Bronchial epithelial cell (primary cell): Measurements from ENCODE around the gene SEPTIN2. TPM values are rescaled to one million over a fixed set of nuclear protein-coding genes. Genes with fewer than 3 reads are reported as not detected.

Source experiments
- DNase-seq: peaks from one replicate; pipeline ENCODE4 v3.0.0-alpha.2; 2010; ENCODE audit warnings: low read depth
- FAIRE-seq: peaks from 2 replicates; lab custom pipeline; 2011; peaks lifted over from hg19 to GRCh38; lab: Jason Lieb, UNC
- H3K27me3 ChIP-seq: 2 replicates; pipeline ENCODE4 v1.5.1; 2011; ENCODE audit warnings: low read length; ENCODE audit not compliant: control insufficient read depth, insufficient read depth
- H3K36me3 ChIP-seq: 2 replicates; pipeline ENCODE4 v1.5.1; 2011; ENCODE audit warnings: low read length; ENCODE audit not compliant: control insufficient read depth, insufficient read depth
- H3K4me3 ChIP-seq: 2 replicates; pipeline ENCODE4 v1.5.1; 2011; ENCODE audit warnings: mild to moderate bottlenecking, low read depth, low read length, control low read depth
- total RNA-seq: library from RNA; depleted of rRNA; stranded (reverse); fragments of >200 nt; gene quantifications from 2 replicates; pipeline ENCODE4 v1.2.1, GENCODE V29; 2014
- TF ChIP-seq, protein P1 (sequence below): IDR thresholded peaks from 2 replicates; pipeline ENCODE4 v1.5.1; 2011; ENCODE audit warnings: mild to moderate bottlenecking, moderate library complexity, low read length, control low read depth, inconsistent platforms; ENCODE audit not compliant: insufficient read depth, severe bottlenecking

The SEPTIN2 gene
- total RNA-seq, 1 donor from 2014 or later: 181 TPM

DNA sequence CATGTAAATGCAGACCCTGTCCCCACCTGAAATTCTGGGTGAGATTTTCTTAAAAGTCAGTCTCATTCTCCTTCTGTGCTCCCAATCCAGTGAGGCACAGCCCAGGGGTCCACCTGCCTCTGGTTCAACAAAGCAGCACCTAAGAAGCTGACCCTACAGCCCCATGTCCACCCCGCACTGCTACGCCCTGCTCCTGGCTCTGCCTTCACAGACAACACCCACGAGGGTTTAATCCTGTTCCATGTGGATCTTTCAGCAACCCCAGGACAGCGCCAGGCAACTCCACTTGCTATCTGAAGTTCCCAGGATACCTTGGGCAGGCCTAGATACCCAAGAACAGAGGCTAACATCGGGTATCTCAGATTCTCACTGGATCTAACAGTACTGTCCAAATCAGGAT is 45.2 kb upstream of the SEPTIN2 start:
- DNase-seq (no peak), FAIRE-seq (no peak)
- Histone ChIP-seq H3K27me3 (no peaks in the 10 kb centered on the region), H3K36me3 (peaks cover 19% of the 10 kb centered on the region), H3K4me3 (no peak overlapping the region)
- TF ChIP-seq, protein P1, sequence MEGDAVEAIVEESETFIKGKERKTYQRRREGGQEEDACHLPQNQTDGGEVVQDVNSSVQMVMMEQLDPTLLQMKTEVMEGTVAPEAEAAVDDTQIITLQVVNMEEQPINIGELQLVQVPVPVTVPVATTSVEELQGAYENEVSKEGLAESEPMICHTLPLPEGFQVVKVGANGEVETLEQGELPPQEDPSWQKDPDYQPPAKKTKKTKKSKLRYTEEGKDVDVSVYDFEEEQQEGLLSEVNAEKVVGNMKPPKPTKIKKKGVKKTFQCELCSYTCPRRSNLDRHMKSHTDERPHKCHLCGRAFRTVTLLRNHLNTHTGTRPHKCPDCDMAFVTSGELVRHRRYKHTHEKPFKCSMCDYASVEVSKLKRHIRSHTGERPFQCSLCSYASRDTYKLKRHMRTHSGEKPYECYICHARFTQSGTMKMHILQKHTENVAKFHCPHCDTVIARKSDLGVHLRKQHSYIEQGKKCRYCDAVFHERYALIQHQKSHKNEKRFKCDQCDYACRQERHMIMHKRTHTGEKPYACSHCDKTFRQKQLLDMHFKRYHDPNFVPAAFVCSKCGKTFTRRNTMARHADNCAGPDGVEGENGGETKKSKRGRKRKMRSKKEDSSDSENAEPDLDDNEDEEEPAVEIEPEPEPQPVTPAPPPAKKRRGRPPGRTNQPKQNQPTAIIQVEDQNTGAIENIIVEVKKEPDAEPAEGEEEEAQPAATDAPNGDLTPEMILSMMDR: no peak

DNA sequence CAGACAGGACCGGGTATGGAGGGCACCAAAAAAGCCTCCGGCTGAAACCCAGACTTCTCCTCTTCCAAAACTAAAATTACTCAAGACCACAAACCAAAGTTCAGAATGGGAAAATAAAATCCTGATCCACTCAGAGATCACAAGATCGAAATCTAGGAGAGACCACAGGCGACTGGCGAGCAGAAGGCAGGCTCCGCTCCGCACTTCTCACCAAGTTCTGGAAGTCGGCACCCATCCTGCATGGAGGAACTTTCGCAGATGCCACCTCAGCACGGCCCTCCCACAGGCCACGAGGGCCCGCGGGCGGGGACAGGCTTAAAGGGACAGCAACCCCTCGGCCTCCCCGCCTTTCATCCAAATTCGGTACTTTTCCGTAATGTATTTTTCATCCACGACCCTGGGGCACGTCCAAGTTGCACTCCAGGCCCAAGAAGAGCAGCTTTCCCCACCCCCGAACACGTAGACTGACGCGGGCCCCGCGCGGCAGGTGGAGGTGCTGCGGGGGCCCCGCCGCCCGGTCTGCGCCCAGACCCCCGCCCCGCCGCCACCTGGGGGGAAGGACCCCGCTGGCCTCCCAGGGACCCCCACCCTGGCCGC is 43.9 kb upstream of the SEPTIN2 start:
- H3K27me3 ChIP-seq: no peaks in the 10 kb centered on the region
- FAIRE-seq: no peak
- TF ChIP-seq, protein P1: no peak
- H3K4me3 ChIP-seq: peak overlapping the region; percentile 68
- H3K36me3 ChIP-seq: peaks cover 14% of the 10 kb centered on the region
- DNase-seq: peak; percentile 62

- Histone ChIP-seq H3K36me3 (peaks cover 10% of the 10 kb centered on the region), H3K4me3 (peak overlapping the region; percentile 68), H3K27me3 (no peaks in the 10 kb centered on the region)
- FAIRE-seq: no peak
- DNase-seq: peak; percentile 36
- TF ChIP-seq, protein P1: no peak
Measured at GRCh38 chr2:241272303-241273209, 43.2 kb upstream of the SEPTIN2 start.

DNA sequence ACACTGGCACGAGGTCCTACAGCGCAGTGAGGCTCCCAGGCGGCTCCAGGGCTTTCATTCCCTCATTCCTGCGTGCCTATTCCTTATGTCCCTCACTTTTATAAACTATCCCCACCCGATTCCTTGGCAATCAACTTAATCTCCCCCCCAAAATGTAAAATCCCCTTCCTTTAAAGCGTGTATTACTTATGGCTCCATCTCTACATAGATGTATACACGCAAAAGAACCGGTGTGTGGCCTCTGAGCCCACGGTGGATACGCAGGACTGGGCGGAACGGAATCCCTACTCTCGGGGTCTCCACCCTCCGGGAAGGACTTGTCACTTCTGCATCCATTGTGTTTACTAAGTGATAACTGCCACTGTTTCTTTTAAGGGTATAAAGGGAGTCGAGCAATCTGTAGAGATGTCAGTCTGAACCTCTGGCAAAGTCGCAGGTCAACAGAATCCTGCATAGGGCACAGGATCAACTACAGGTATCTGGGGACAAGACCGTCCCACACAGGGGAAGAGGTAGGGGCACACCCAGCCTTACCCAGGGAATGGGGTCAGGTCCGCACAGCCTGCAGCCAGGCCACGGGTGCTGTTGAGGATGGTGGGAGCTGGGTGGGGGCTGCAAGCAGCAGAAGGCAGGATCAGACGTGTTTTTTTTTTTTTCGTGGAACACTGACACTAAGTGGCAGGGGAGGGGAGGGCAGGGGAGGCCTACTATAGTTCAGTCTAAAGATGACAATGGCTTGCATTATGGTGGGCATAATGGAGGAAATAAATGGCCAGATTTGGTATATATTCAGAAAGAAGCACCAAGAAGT is 42.3 kb upstream of the SEPTIN2 start:
- H3K36me3 ChIP-seq: peaks cover 5% of the 10 kb centered on the region
- no peak for DNase-seq
- no peaks in the 10 kb centered on the region for H3K27me3 ChIP-seq
- no peak for FAIRE-seq
- TF ChIP-seq, protein P1: no peak
- H3K4me3 ChIP-seq: peak overlapping the region; percentile 68

GRCh38 chr2:241274127-241274526 is 41.6 kb upstream of the SEPTIN2 start:
- H3K36me3 ChIP-seq: peaks cover 2% of the 10 kb centered on the region
- DNase-seq (no peak), FAIRE-seq (no peak)
- no peak overlapping the region for H3K4me3 ChIP-seq
- TF ChIP-seq, protein P1: peak; percentile 9
- no peaks in the 10 kb centered on the region for H3K27me3 ChIP-seq
